B cell (primary cell): Measurements from ENCODE around the gene ZNF423. TPM values are rescaled to one million over a fixed set of nuclear protein-coding genes. Genes with fewer than 3 reads are reported as not detected.

Experiments
- ATAC-seq: fragments of 200-7000 bp; cut with Tn5 transposase; one replicate; pipeline ENCODE4 v1.10.0; 2021; ENCODE audit warnings: low read depth, mild to moderate bottlenecking, moderate number of reproducible peaks, moderate library complexity
- CTCF ChIA-PET: fragments of 350-600 bp; sonication (Branson Sonifier 250); formaldehyde crosslinking; loops from one replicate; lab custom pipeline; 2021; ENCODE audit warnings: antibody characterized with exemption, inconsistent platforms; lab: Charles Lee
- POLR2A ChIA-PET: fragments of 350-600 bp; sonication (Branson Sonifier 250); formaldehyde crosslinking; loops from one replicate; lab custom pipeline; 2021; ENCODE audit warnings: antibody characterized with exemption; lab: Charles Lee
- DNase-seq: peaks from one replicate; pipeline ENCODE4 v3.0.0; 2013
- H2AFZ ChIP-seq: 2 replicates; pipeline ENCODE4 v1.6.1; 2012; ENCODE audit warnings: mild to moderate bottlenecking, low read depth, low read length; ENCODE audit not compliant: insufficient read depth, poor library complexity, severe bottlenecking
- H3K27ac ChIP-seq, 2 donors: 1 replicate in 1 of 2; 2 replicates in 1 of 2; pipeline ENCODE4 v1.5.1; 2012 to 2013; ENCODE audit warnings: low read length in 2 of 2, mild to moderate bottlenecking in 2 of 2, moderate library complexity in 1 of 2
- H3K27me3 ChIP-seq, 4 experiments: fragments of 200-600 bp in 1 of 4; sonication (generic) in 1 of 4; replicated peaks in 1 of 4; 1 replicate in 2 of 4; 2 replicates in 2 of 4; pipeline versions ENCODE4 v1.6.1 to v1.7.0; 2013 to 2016; ENCODE audit warnings: low read length in 3 of 4, mild to moderate bottlenecking in 2 of 4, mixed read lengths in 1 of 4, moderate library complexity in 1 of 4; ENCODE audit not compliant: insufficient read depth in 4 of 4, control insufficient read depth in 3 of 4; ENCODE audit errors: control extremely low read depth in 1 of 4
- H3K36me3 ChIP-seq, 2 experiments: replicated peaks in 1 of 2; 1 replicate in 1 of 2; 2 replicates in 1 of 2; pipeline versions ENCODE4 v1.6.1 to v1.7.1; 2013; ENCODE audit warnings: low read length in 1 of 2; ENCODE audit not compliant: insufficient read depth in 2 of 2, control insufficient read depth in 1 of 2; ENCODE audit errors: control extremely low read depth in 1 of 2, extremely low read depth in 1 of 2
- H3K4me1 ChIP-seq, 2 donors: fragments of 200-600 bp in 1 of 2; sonication (generic) in 1 of 2; 1 replicate in 1 of 2; 2 replicates in 1 of 2; pipeline versions ENCODE4 v1.5.1 to v1.6.1; 2013 to 2017; ENCODE audit warnings: low read length in 2 of 2; ENCODE audit not compliant: control insufficient read depth in 2 of 2, insufficient read depth in 2 of 2
- H3K4me2 ChIP-seq: replicated peaks from 2 replicates; pipeline ENCODE3; 2012; ENCODE audit warnings: mild to moderate bottlenecking, low read depth, low read length; ENCODE audit not compliant: poor library complexity, severe bottlenecking
- H3K4me3 ChIP-seq, 5 experiments: fragments of 200-600 bp in 1 of 5; sonication (generic) in 1 of 5; 1 replicate in 3 of 5; 2 replicates in 2 of 5; pipeline versions ENCODE4 v1.5.1 to v1.7.0; 2011 to 2016; ENCODE audit warnings: low read length in 4 of 5, mild to moderate bottlenecking in 4 of 5, low read depth in 2 of 5, control low read depth in 1 of 5, moderate library complexity in 1 of 5; ENCODE audit not compliant: insufficient read depth in 1 of 5; ENCODE audit errors: control extremely low read depth in 1 of 5, extremely low read depth in 1 of 5
- H3K79me2 ChIP-seq: fragments of 200-600 bp; sonication (generic); one replicate; pipeline ENCODE4 v1.6.0; 2016; ENCODE audit warnings: low read length; ENCODE audit not compliant: control insufficient read depth, insufficient read depth
- H3K9ac ChIP-seq: fragments of 200-600 bp; sonication (generic); 2 replicates; pipeline ENCODE4 v1.6.1; 2017; ENCODE audit warnings: mild to moderate bottlenecking, low read length, moderate library complexity
- H3K9me3 ChIP-seq, 3 donors: one replicate each; pipeline versions ENCODE4 v1.6.1 to v1.7.1; 2013; ENCODE audit warnings: low read length in 2 of 3; ENCODE audit not compliant: control insufficient read depth in 2 of 3, insufficient read depth in 1 of 3; ENCODE audit errors: control extremely low read depth in 1 of 3
- H4K20me1 ChIP-seq: 2 replicates; pipeline ENCODE4 v1.6.0; 2012; ENCODE audit warnings: mild to moderate bottlenecking, low read length; ENCODE audit not compliant: insufficient read depth, control insufficient read depth, poor library complexity, severe bottlenecking
- H3K27ac Mint-ChIP-seq: one replicate; pipeline ENCODE4 v1.8.0; 2021; ENCODE audit warnings: mixed read lengths
- H3K27me3 Mint-ChIP-seq: one replicate; pipeline ENCODE4 v1.8.0; 2021; ENCODE audit warnings: mixed read lengths
- H3K4me1 Mint-ChIP-seq: one replicate; pipeline ENCODE4 v1.8.0; 2021; ENCODE audit warnings: mixed read lengths
- H3K4me3 Mint-ChIP-seq: one replicate; pipeline ENCODE4 v1.8.0; 2021; ENCODE audit warnings: mixed read lengths
- H3K9me3 Mint-ChIP-seq: one replicate; pipeline ENCODE4 v1.8.0; 2022; ENCODE audit warnings: mixed read lengths; ENCODE audit not compliant: insufficient read depth
- CTCF ChIP-seq: fragments of 200-600 bp; IDR thresholded peaks from one replicate; pipeline ENCODE4 v1.8.0; 2022; ENCODE audit warnings: antibody characterized with exemption, mild to moderate bottlenecking
- EZH2 ChIP-seq: IDR thresholded peaks from 2 replicates; pipeline ENCODE4 v1.6.1; 2012; ENCODE audit warnings: borderline replicate concordance, low read depth, mild to moderate bottlenecking, moderate library complexity, low read length; ENCODE audit not compliant: insufficient read depth, poor library complexity, severe bottlenecking
- WGBS: methylation state at CpG from one replicate; pipeline ENCODE4 v1.1.5; 2013; ENCODE audit warnings: missing lambda C conversion rate; ENCODE audit not compliant: insufficient coverage; 5-methylcytosine and 5-hydroxymethylcytosine counted together
- intact Hi-C: fragments of 100-400 bp; cut with micrococcal nuclease; formaldehyde crosslinking; loops from one replicate; pipeline ENCODE4 v1.10.0; 2022
- polyA plus RNA-seq: library from polyadenylated mRNA; depleted of rRNA; stranded (reverse); fragments of >200 nt; gene quantifications from 2 replicates; pipeline ENCODE4 v1.2.3, GENCODE V29; 2012
- total RNA-seq, 2 donors: library from RNA; stranded (reverse); fragments of 120-200 nt in 1 of 2; gene quantifications; 1 replicate in 1 of 2; 2 replicates in 1 of 2; pipeline versions ENCODE4 v1.2.3 to v1.2.4, GENCODE V29; 2013 to 2022

The ZNF423 gene
- total and polyA plus RNA-seq, 2 donors (not counting 1 experiment from before 2014, with no cell fraction given) = not detected

GRCh38 chr16:49456763-49457162 lies 399.1 kb downstream of the ZNF423 start:
- WGBS = 67% methylated on average over 8 of the region's 10 CpGs
- intact Hi-C loops = no loop called here
- no peaks in the 10 kb centered on the region for H3K4me1 ChIP-seq
- ATAC-seq (no peak), DNase-seq (no peak)
- no peak overlapping the region for H3K9ac ChIP-seq
- no peak overlapping the region for H3K4me3 ChIP-seq
- no peak overlapping the region for H3K27ac Mint-ChIP-seq
- H3K36me3 ChIP-seq = no peaks in the 10 kb centered on the region
- H3K9me3 Mint-ChIP-seq = no peaks in the 10 kb centered on the region
- H4K20me1 ChIP-seq = no peaks in the 10 kb centered on the region
- no peak overlapping the region for H2AFZ ChIP-seq
- TF ChIP-seq CTCF (no peak), EZH2 (no peak)
- H3K27me3 ChIP-seq = peaks cover 0 to 6% (median 0%) of the 10 kb centered on the region in 4 experiments
- no peak overlapping the region for H3K27ac ChIP-seq
- H3K4me1 Mint-ChIP-seq = no peaks in the 10 kb centered on the region
- H3K79me2 ChIP-seq = no peaks in the 10 kb centered on the region
- CTCF ChIA-PET = no interaction called here
- POLR2A ChIA-PET = no interaction called here
- H3K4me3 Mint-ChIP-seq = no peak overlapping the region
- H3K4me2 ChIP-seq = no peak overlapping the region
- H3K9me3 ChIP-seq = peaks cover 0 to 4% (median 0%) of the 10 kb centered on the region in 3 donors
- peaks cover 7% of the 10 kb centered on the region for H3K27me3 Mint-ChIP-seq

DNA sequence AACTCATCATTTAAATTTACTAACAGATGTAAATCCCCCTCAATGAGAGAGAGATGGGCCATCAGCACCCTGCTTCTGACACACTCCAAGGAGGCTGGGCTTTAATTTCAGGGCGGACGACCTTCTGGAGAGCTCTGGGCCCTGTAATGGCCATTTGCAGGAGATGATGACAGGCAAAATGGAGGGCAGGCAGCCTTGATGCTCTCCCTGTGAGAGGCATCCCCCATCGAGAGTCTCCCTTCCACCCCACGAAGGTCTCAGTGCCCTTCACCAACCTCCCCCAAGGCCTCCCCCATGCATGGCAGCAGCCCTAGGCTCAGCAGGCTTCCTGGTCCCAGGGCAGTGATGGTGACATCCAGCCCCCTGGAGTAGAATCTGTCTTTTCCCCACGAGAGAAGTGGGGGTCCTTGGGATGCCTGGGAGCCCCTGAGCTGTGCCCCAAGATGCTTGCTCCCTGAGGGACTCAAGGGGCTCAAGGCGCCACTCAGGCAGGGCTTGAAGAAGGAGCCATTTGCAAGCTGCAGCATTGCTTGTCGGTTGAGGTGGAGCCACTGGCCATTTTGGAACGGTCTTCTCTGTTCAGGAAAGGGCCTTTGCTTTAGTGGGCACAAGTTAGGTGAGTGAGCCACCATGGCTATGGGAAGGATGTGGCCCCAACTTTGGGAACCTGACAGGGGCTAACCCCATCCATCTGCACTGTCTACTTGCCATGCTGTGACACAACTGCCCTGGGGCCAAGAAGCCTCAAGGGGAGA lies 399.7 kb downstream of the ZNF423 start:
- 91% methylated on average over 6 of the region's 8 CpGs for WGBS
- H3K4me1 Mint-ChIP-seq = no peaks in the 10 kb centered on the region
- Histone ChIP-seq H3K4me3 (no peak overlapping the region), H3K4me1 (no peaks in the 10 kb centered on the region), H3K36me3 (no peaks in the 10 kb centered on the region), H3K9ac (no peak overlapping the region), H2AFZ (no peak overlapping the region), H3K27ac (no peak overlapping the region), H3K9me3 (peaks cover 0 to 4% (median 0%) of the 10 kb centered on the region in 3 donors), H3K79me2 (no peaks in the 10 kb centered on the region), H4K20me1 (no peaks in the 10 kb centered on the region), H3K4me2 (no peak overlapping the region), H3K27me3 (peaks cover 0 to 6% (median 0%) of the 10 kb centered on the region in 4 experiments)
- no peak overlapping the region for H3K27ac Mint-ChIP-seq
- intact Hi-C loops = no loop called here
- H3K9me3 Mint-ChIP-seq = no peaks in the 10 kb centered on the region
- TF ChIP-seq CTCF (no peak), EZH2 (no peak)
- no peak overlapping the region for H3K4me3 Mint-ChIP-seq
- peaks cover 12% of the 10 kb centered on the region for H3K27me3 Mint-ChIP-seq
- ChIA-PET POLR2A (no interaction called here), CTCF (no interaction called here)
- no peak for DNase-seq
- ATAC-seq = no peak
